Neural progenitor cell (in vitro differentiated cells): ENCODE measurements around the gene SLC6A17.

ENCODE experiments used
- EZH2 ChIP-seq: fragments of 200-600 bp; sonication (generic); IDR thresholded peaks from 2 replicates; pipeline ENCODE4 v1.6.1; 2017; ENCODE audit warnings: antibody characterized with exemption, mild to moderate bottlenecking, moderate library complexity
- EZH2phosphoT487 ChIP-seq: fragments of 200-600 bp; sonication (generic); IDR thresholded peaks from 2 replicates; pipeline ENCODE4 v1.6.1; 2017; ENCODE audit warnings: antibody characterized with exemption
- TF ChIP-seq, protein P1 (sequence below): fragments of 200-600 bp; sonication (generic); IDR thresholded peaks from 2 replicates; pipeline ENCODE4 v1.5.1; 2017; ENCODE audit warnings: antibody characterized with exemption, mild to moderate bottlenecking

DNA sequence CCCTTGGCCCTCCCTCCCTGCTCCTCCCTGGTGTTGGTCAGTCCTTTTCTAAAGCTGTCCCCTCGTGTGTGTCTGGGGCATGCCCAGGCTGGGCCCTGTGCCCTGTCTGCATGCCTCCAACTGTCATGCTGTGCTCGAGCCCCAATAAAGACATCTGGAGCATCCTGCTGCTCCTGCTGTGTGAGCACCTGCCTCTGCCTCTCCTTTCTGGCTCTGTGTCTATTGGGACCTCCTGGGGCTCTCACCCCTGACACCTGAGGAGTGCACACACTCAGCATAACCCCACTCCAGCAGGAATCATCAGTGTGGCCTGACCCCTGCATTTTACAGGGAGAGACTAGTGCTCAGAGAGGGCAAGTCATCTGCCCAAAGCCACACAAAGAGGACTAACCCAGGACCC lies 83.6 kb downstream of the SLC6A17 start:
- TF ChIP-seq, protein P1, sequence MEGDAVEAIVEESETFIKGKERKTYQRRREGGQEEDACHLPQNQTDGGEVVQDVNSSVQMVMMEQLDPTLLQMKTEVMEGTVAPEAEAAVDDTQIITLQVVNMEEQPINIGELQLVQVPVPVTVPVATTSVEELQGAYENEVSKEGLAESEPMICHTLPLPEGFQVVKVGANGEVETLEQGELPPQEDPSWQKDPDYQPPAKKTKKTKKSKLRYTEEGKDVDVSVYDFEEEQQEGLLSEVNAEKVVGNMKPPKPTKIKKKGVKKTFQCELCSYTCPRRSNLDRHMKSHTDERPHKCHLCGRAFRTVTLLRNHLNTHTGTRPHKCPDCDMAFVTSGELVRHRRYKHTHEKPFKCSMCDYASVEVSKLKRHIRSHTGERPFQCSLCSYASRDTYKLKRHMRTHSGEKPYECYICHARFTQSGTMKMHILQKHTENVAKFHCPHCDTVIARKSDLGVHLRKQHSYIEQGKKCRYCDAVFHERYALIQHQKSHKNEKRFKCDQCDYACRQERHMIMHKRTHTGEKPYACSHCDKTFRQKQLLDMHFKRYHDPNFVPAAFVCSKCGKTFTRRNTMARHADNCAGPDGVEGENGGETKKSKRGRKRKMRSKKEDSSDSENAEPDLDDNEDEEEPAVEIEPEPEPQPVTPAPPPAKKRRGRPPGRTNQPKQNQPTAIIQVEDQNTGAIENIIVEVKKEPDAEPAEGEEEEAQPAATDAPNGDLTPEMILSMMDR, result no peak
- no peak for TF ChIP-seq EZH2phosphoT487
- TF ChIP-seq EZH2, result no peak
